ENCODE measurements around the gene OXCT2. TPM values are rescaled to one million over a fixed set of nuclear protein-coding genes. Genes with fewer than 3 reads are reported as not detected.
"Not testable (repeated sequence)": the region's sequence is repeated elsewhere in the genome, so short reads cannot be mapped to it uniquely, and the experiment has no call there.

The OXCT2 gene
- total RNA-seq, 1 donor from 2014 or later: not detected

GRCh38 chr1:39787468-39787867, 16.3 kb upstream of the OXCT2 start:
- Histone ChIP-seq H3K4me1 (ENCODE audit: control insufficient read depth in 3 of 3, insufficient read depth in 3 of 3, low read length in 3 of 3) (peaks cover 0 to 4% (median 0%) of the 10 kb centered on the region in 3 donors), H3K9me3 (ENCODE audit: control insufficient read depth in 3 of 3, low read length in 3 of 3) (no peaks in the 10 kb centered on the region), H3K4me3 (ENCODE audit: low read length in 3 of 3) (no peak overlapping the region), H3K36me3 (ENCODE audit: control insufficient read depth in 3 of 3, insufficient read depth in 3 of 3, low read length in 3 of 3) (no peaks in the 10 kb centered on the region), H3K9ac (ENCODE audit: low read depth in 1 of 3, low read length in 3 of 3) (no peak overlapping the region), H3K27ac (ENCODE audit: low read depth, low read length) (no peak overlapping the region), H3K27me3 (ENCODE audit: control insufficient read depth in 3 of 3, insufficient read depth in 3 of 3, low read length in 3 of 3) (peaks cover 17 to 25% (median 19%) of the 10 kb centered on the region in 3 donors)

GRCh38 chr1:39787108-39787375, 15.9 kb upstream of the OXCT2 start:
- peaks cover 17 to 25% (median 19%) of the 10 kb centered on the region in 3 donors for H3K27me3 ChIP-seq (ENCODE audit: control insufficient read depth in 3 of 3, insufficient read depth in 3 of 3, low read length in 3 of 3)
- H3K27ac ChIP-seq (ENCODE audit: low read depth, low read length); H3K9ac ChIP-seq (ENCODE audit: low read depth in 1 of 3, low read length in 3 of 3); H3K4me1 ChIP-seq (ENCODE audit: control insufficient read depth in 3 of 3, insufficient read depth in 3 of 3, low read length in 3 of 3); H3K4me3 ChIP-seq (ENCODE audit: low read length in 3 of 3); H3K9me3 ChIP-seq (ENCODE audit: control insufficient read depth in 3 of 3, low read length in 3 of 3); H3K36me3 ChIP-seq (ENCODE audit: control insufficient read depth in 3 of 3, insufficient read depth in 3 of 3, low read length in 3 of 3): not testable (repeated sequence)

- not testable (repeated sequence) for H3K9me3 ChIP-seq (ENCODE audit: control insufficient read depth in 3 of 3, low read length in 3 of 3); H3K4me3 ChIP-seq (ENCODE audit: low read length in 3 of 3); H3K27ac ChIP-seq (ENCODE audit: low read depth, low read length); H3K36me3 ChIP-seq (ENCODE audit: control insufficient read depth in 3 of 3, insufficient read depth in 3 of 3, low read length in 3 of 3); H3K4me1 ChIP-seq (ENCODE audit: control insufficient read depth in 3 of 3, insufficient read depth in 3 of 3, low read length in 3 of 3); H3K9ac ChIP-seq (ENCODE audit: low read depth in 1 of 3, low read length in 3 of 3)
- peaks cover 17 to 25% (median 19%) of the 10 kb centered on the region in 3 donors for H3K27me3 ChIP-seq (ENCODE audit: control insufficient read depth in 3 of 3, insufficient read depth in 3 of 3, low read length in 3 of 3)
These were observed 15.4 kb upstream of the OXCT2 start for GRCh38 chr1:39786303-39787107.

GRCh38 chr1:39782685-39783084, 11.5 kb upstream of the OXCT2 start:
- H3K9me3 ChIP-seq (ENCODE audit: control insufficient read depth in 3 of 3, low read length in 3 of 3); H3K4me1 ChIP-seq (ENCODE audit: control insufficient read depth in 3 of 3, insufficient read depth in 3 of 3, low read length in 3 of 3); H3K4me3 ChIP-seq (ENCODE audit: low read length in 3 of 3); H3K9ac ChIP-seq (ENCODE audit: low read depth in 1 of 3, low read length in 3 of 3); H3K36me3 ChIP-seq (ENCODE audit: control insufficient read depth in 3 of 3, insufficient read depth in 3 of 3, low read length in 3 of 3); H3K27ac ChIP-seq (ENCODE audit: low read depth, low read length): not testable (repeated sequence)
- peaks cover 8 to 10% (median 10%) of the 10 kb centered on the region in 3 donors for H3K27me3 ChIP-seq (ENCODE audit: control insufficient read depth in 3 of 3, insufficient read depth in 3 of 3, low read length in 3 of 3)

GRCh38 chr1:39782103-39782502, 11.0 kb upstream of the OXCT2 start:
- Histone ChIP-seq H3K27me3 (ENCODE audit: control insufficient read depth in 3 of 3, insufficient read depth in 3 of 3, low read length in 3 of 3) (peaks cover 2 to 5% (median 4%) of the 10 kb centered on the region in 3 donors), H3K36me3 (ENCODE audit: control insufficient read depth in 3 of 3, insufficient read depth in 3 of 3, low read length in 3 of 3) (no peaks in the 10 kb centered on the region), H3K4me3 (ENCODE audit: low read length in 3 of 3) (no peak overlapping the region), H3K27ac (ENCODE audit: low read depth, low read length) (no peak overlapping the region), H3K4me1 (ENCODE audit: control insufficient read depth in 3 of 3, insufficient read depth in 3 of 3, low read length in 3 of 3) (no peaks in the 10 kb centered on the region), H3K9ac (ENCODE audit: low read depth in 1 of 3, low read length in 3 of 3) (no peak overlapping the region), H3K9me3 (ENCODE audit: control insufficient read depth in 3 of 3, low read length in 3 of 3) (no peaks in the 10 kb centered on the region)

- Histone ChIP-seq H3K4me1 (ENCODE audit: control insufficient read depth in 3 of 3, insufficient read depth in 3 of 3, low read length in 3 of 3) (no peaks in the 10 kb centered on the region), H3K9me3 (ENCODE audit: control insufficient read depth in 3 of 3, low read length in 3 of 3) (no peaks in the 10 kb centered on the region), H3K4me3 (ENCODE audit: low read length in 3 of 3) (no peak overlapping the region), H3K36me3 (ENCODE audit: control insufficient read depth in 3 of 3, insufficient read depth in 3 of 3, low read length in 3 of 3) (no peaks in the 10 kb centered on the region), H3K27ac (ENCODE audit: low read depth, low read length) (no peak overlapping the region), H3K9ac (ENCODE audit: low read depth in 1 of 3, low read length in 3 of 3) (no peak overlapping the region), H3K27me3 (ENCODE audit: control insufficient read depth in 3 of 3, insufficient read depth in 3 of 3, low read length in 3 of 3) (no peaks in the 10 kb centered on the region)
These were observed 10.2 kb upstream of the OXCT2 start for GRCh38 chr1:39781349-39781715.

- H3K9ac ChIP-seq (ENCODE audit: low read depth in 1 of 3, low read length in 3 of 3): no peak overlapping the region
- no peaks in the 10 kb centered on the region for H3K4me1 ChIP-seq (ENCODE audit: control insufficient read depth in 3 of 3, insufficient read depth in 3 of 3, low read length in 3 of 3)
- no peak overlapping the region for H3K27ac ChIP-seq (ENCODE audit: low read depth, low read length)
- no peak overlapping the region for H3K4me3 ChIP-seq (ENCODE audit: low read length in 3 of 3)
- H3K27me3 ChIP-seq (ENCODE audit: control insufficient read depth in 3 of 3, insufficient read depth in 3 of 3, low read length in 3 of 3): no peaks in the 10 kb centered on the region
- no peaks in the 10 kb centered on the region for H3K36me3 ChIP-seq (ENCODE audit: control insufficient read depth in 3 of 3, insufficient read depth in 3 of 3, low read length in 3 of 3)
- no peaks in the 10 kb centered on the region for H3K9me3 ChIP-seq (ENCODE audit: control insufficient read depth in 3 of 3, low read length in 3 of 3)
These were observed 8.7 kb upstream of the OXCT2 start for GRCh38 chr1:39779821-39780220.

- H3K4me3 ChIP-seq (ENCODE audit: low read length in 3 of 3): no peak overlapping the region
These were observed 8.0 kb upstream of the OXCT2 start for GRCh38 chr1:39779137-39779536.

GRCh38 chr1:39778463-39779099, 7.4 kb upstream of the OXCT2 start:
- not testable (repeated sequence) for H3K27ac ChIP-seq (ENCODE audit: low read depth, low read length); H3K9me3 ChIP-seq (ENCODE audit: control insufficient read depth in 3 of 3, low read length in 3 of 3); H3K4me3 ChIP-seq (ENCODE audit: low read length in 3 of 3); H3K27me3 ChIP-seq (ENCODE audit: control insufficient read depth in 3 of 3, insufficient read depth in 3 of 3, low read length in 3 of 3); H3K36me3 ChIP-seq (ENCODE audit: control insufficient read depth in 3 of 3, insufficient read depth in 3 of 3, low read length in 3 of 3); H3K4me1 ChIP-seq (ENCODE audit: control insufficient read depth in 3 of 3, insufficient read depth in 3 of 3, low read length in 3 of 3); H3K9ac ChIP-seq (ENCODE audit: low read depth in 1 of 3, low read length in 3 of 3)

More at GRCh38 chr1:39779137-39779536, 8.0 kb upstream of the OXCT2 start:
- no peaks in the 10 kb centered on the region for H3K9me3 ChIP-seq (ENCODE audit: control insufficient read depth in 3 of 3, low read length in 3 of 3)
- no peak overlapping the region for H3K27ac ChIP-seq (ENCODE audit: low read depth, low read length)
- no peaks in the 10 kb centered on the region for H3K4me1 ChIP-seq (ENCODE audit: control insufficient read depth in 3 of 3, insufficient read depth in 3 of 3, low read length in 3 of 3)
- H3K9ac ChIP-seq (ENCODE audit: low read depth in 1 of 3, low read length in 3 of 3): no peak overlapping the region
- H3K27me3 ChIP-seq (ENCODE audit: control insufficient read depth in 3 of 3, insufficient read depth in 3 of 3, low read length in 3 of 3): no peaks in the 10 kb centered on the region
- no peaks in the 10 kb centered on the region for H3K36me3 ChIP-seq (ENCODE audit: control insufficient read depth in 3 of 3, insufficient read depth in 3 of 3, low read length in 3 of 3)

GRCh38 chr1:39777896-39778295, 6.7 kb upstream of the OXCT2 start:
- H3K27ac ChIP-seq (ENCODE audit: low read depth, low read length); H3K36me3 ChIP-seq (ENCODE audit: control insufficient read depth in 3 of 3, insufficient read depth in 3 of 3, low read length in 3 of 3); H3K9ac ChIP-seq (ENCODE audit: low read depth in 1 of 3, low read length in 3 of 3); H3K27me3 ChIP-seq (ENCODE audit: control insufficient read depth in 3 of 3, insufficient read depth in 3 of 3, low read length in 3 of 3); H3K4me3 ChIP-seq (ENCODE audit: low read length in 3 of 3); H3K9me3 ChIP-seq (ENCODE audit: control insufficient read depth in 3 of 3, low read length in 3 of 3); H3K4me1 ChIP-seq (ENCODE audit: control insufficient read depth in 3 of 3, insufficient read depth in 3 of 3, low read length in 3 of 3): not testable (repeated sequence)
